ENCODE data around the gene CREB3L1.
A peak's percentile ranks its signal among the peaks of the same experiment; 100 is the strongest.

The CREB3L1 gene

DNA sequence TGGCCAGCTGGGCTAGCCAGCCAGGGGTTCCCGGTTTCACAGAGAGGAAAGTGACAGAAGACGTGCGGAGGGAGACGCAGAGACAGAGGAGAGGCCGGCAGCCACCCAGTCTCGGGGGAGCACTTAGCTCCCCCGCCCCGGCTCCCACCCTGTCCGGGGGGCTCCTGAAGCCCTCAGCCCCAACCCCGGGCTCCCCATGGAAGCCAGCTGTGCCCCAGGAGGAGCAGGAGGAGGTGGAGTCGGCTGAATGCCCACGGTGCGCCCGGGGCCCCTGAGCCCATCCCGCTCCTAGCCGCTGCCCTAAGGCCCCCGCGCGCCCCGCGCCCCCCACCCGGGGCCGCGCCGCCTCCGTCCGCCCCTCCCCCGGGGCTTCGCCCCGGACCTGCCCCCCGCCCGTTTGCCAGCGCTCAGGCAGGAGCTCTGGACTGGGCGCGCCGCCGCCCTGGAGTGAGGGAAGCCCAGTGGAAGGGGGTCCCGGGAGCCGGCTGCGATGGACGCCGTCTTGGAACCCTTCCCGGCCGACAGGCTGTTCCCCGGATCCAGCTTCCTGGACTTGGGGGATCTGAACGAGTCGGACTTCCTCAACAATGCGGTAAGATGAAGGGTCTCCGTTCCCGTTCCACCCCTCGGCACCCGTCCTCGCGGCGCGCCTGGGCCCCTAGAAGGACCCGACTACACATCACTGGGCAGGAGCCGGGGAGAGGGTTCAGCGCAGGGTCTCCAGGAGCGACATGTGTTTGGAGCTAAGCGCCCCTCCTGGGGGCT lies at the start of gene CREB3L1:
Gene CREB3L1, plus strand, starts transcription at position 41 of the 765 bp plus-strand sequence. Its CDS starts 450 bp downstream, at position 491.
- ATAC-seq, result no peak

- ATAC-seq, result no peak
These were observed 48.2 kb upstream of the CREB3L1 start for GRCh38 chr11:46229230-46229629.

- ATAC-seq, result no peak
These were observed 43.2 kb upstream of the CREB3L1 start for GRCh38 chr11:46234311-46234710.

DNA sequence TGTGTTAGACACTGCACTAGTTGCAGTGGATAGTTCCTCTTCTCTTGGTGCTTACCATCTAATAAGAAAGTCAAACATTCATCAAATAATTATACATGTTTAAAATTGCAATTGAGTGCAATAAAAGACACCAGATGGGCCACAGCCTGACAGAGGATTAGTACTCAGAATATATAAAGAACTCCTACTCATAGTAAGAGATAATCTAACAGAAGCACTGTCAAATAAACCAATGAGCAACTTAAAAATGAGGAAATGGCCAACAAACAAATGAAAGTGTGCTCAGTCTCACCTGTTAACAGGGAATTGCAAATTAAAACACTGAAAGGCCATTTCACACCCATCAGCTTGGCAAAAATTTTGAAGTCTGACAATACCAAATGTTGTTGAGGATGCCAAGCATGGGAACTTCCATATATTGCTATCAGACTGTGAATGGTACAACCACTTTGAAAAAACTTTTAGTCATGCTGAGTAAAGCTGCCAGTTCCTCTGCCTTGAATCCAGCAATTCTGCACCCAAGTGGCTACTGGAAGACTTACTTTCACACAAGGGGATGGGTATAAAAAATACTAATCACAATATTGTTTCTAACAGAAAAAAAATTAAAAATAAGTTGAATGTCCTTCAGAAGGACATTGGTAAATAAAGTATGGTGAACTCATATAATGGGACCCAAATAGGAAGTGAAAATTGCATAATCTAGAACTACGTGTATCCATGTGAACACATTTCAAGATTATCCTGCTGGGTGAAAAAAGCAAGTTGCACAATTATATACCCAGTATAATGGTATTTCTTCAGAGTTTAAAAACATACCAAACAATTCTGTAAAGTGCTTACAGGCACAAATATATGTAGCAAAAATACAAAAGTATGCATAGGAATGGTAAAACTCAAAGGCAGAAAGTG lies 41.4 kb upstream of the CREB3L1 start:
- no peak for ATAC-seq

- no peak for ATAC-seq
These were observed 40.6 kb upstream of the CREB3L1 start for GRCh38 chr11:46236918-46237247.

GRCh38 chr11:46237248-46238077 lies 40.0 kb upstream of the CREB3L1 start:
- ATAC-seq, result peak; percentile 54 to 55

GRCh38 chr11:46238078-46238966 lies 39.1 kb upstream of the CREB3L1 start:
- ATAC-seq, result peak; percentile 54

DNA sequence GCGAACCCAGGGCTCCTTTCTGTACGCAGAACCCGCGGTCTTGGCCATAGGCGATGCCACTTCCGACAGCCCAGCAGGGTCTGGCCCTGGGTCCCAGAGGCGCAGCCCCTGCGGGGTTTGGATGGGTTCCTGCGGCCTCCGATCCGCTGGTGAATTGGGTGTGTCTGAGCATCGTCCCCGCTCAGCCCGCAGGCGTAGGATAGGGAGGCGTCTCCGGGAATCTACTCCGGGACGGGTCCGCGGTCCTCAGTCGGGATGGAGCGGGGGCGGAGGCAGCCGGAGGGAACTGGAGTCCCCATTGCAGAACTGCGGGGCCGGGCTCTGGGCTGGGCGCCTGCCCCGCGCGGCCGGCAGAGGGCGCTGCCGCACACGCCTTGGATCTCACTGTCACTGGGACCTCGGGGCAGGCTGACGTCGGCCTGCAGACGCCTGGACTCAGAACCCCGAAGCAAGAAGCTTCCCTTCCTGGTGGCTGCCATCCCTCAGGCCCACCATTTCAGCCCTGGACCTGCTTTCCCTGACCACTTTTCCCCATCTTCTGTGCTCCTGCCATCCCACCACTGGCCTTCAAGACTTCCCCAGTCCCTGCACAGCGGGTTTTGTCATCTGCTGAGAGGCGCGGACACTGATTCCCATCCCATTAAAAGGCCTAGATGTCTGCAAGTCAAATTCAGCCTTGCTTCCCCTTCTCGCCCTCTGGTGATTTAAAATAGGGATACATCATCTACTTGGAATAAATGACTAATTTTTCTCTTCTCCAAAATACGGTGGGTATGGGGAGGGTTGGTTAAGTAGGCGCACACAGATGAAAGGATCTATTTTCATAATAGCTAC lies 38.3 kb upstream of the CREB3L1 start:
- peak; percentile 73 to 74 for ATAC-seq

DNA sequence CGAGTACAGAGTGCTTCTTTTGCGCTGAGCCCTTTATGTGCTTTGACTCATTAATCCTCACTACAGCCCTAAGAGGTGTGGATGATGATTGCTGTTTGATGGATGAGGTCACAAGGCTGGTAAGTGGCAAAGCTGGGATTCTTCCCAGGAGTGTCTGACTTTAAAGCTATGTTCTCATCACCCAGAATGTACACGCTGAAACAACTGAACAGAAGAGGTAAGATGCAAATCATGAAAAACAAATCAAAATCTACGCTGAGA lies 37.7 kb upstream of the CREB3L1 start:
- ATAC-seq, result no peak

GRCh38 chr11:46240371-46240770 lies 37.1 kb upstream of the CREB3L1 start:
- no peak for ATAC-seq

DNA sequence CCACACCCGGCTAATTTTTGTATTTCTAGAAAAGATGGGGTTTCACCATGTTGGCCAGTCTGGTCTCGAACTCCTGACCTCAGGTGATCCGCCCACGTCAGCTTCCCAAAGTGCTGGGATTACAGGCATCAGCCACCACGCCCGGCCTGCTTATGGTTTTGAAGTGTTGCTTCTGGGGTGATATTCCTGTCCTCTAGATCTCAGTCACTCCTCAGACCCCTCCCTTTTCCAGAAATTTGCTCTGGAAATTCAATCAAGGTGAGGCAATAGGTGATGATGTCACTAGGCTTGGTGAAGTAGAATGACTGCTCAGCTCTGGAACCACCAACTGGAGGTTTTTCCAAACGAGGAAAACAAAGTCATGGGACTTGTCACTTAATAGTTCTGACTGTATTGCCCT lies 36.6 kb upstream of the CREB3L1 start:
- no peak for ATAC-seq

GRCh38 chr11:46242041-46242951 lies 35.2 kb upstream of the CREB3L1 start:
- no peak for ATAC-seq

DNA sequence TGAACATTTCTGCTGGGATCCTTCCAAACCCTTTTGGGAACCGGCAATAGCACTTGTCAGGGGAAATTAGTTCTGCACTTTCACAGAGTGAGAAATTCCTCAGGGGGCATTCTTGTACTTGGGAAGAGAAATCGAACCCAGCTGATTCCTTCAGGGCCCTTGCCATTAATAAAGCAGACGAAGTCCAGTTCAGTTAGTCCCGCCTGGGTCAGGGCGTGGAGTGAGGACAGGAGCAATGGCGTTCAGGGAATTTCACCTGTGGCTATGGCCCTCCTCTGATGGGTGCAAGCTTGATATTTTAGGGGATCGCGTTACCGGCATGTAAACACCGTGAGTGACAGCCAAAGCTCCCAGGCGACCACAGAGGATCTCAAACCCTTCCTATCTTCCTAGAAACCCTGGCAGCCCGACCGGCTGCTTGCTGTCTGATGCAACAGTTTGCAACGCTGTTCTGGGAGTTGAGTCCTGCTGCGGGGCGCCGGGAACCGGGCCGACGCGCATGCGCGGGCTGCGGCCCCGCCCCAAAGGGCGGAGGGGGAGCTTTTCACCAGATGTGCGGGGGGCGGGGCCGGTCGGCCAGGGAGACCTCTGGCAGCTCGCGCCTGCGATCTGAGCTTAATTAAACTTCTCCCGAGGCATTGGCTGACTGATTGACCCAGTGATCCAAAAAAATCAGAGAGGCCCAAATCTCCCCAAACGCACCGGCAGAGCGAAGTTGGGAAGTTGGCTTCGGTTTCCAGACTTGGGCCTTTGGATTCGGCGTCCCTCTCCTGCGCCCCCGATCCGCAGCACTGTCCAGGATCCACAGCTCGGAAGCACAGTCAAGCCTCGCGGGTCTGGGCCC lies 34.3 kb upstream of the CREB3L1 start:
- ATAC-seq, result peak; percentile 75 to 76

- no peak for ATAC-seq
These were observed 33.7 kb upstream of the CREB3L1 start for GRCh38 chr11:46243796-46244109.

- ATAC-seq, result no peak
These were observed 30.9 kb upstream of the CREB3L1 start for GRCh38 chr11:46246521-46246920.

GRCh38 chr11:46247090-46247489 lies 30.4 kb upstream of the CREB3L1 start:
- no peak for ATAC-seq

DNA sequence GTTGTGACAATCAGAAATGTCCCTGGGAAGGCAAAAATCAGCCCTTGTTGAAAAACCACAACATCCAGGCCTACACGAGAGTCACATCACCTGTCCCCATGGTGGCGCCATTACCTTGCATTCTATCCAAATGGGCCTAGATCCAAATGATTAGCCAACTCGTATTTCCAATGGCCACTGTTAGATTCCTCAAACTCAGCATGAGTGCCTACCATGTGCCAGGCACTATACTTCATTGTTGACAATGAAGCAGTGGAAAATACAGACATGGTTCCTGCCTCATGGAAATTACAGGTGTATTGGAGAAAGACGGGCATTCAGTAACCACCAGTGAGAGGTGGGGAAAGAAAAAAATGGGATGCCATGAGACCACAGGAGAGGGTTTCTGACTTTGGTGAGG lies 29.8 kb upstream of the CREB3L1 start:
- no peak for ATAC-seq

DNA sequence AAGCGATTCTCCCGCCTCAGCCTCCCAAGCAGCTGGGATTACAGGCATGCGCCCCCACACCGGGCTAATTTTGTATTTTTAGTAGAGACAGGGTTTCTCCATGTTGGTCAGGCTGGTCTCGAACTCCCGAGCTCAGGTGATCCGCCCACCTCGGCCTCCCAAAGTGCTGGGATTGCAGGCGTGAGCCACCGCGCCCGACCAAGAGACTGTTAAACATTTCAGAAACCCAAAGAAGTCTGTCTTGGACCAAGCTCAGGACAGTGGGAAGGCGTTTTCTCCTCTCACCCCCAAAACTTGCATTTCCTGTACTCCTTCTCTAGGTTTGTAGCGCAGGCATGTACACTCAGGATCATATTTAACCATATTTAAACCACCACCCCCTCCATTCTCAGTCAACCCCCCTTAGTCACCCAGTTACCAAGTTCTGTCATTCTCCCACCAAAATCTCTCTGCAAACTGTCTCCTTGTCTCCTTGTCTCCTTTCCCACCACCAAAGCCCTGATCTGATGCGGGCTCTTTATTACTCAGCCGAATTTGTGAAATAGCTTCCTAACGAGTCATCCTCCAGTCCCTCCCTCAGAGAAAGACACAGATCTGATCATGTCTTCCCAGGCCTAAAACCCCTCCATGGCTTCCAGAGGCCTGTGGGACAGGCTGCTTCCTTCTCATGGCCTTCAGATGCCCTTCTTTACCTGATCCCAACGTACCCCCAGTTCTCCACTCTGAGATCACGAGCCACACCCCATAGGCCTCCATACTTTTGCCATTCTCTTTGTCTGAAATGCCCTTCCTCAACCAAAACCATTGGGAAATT lies 29.0 kb upstream of the CREB3L1 start:
- ATAC-seq, result no peak
